Measurements from ENCODE around the gene ZFAND3. TPM values are rescaled to one million over a fixed set of nuclear protein-coding genes. Genes with fewer than 3 reads are reported as not detected.
A peak's percentile ranks its signal among the peaks of the same experiment; 100 is the strongest.

ZFAND3 gene
- total and polyA plus RNA-seq, 2 donors (not counting 1 experiment from before 2014, with no cell fraction given): 21.5 to 40.8 TPM

DNA sequence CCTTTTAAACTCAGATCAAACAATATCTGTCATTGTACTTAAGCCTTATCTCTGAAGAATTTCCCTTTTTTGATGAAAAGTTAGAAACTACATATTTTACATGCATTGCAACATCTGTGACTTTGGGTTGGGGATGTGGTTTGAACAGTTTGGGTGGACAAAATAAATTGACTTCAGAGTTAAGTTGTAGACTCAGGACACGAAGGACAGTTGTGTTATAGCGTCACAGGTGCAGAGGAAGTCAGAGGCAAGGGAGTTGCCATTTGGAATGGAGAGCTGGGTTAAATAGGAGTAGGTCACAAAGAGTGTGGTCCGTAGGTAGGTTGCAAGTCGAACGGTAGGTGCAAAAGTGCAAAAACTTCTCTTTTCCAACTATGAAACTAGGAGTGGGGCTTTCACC is 46.0 kb downstream of the ZFAND3 start:
- H3K9me3 ChIP-seq (ENCODE audit: control insufficient read depth, insufficient read depth, low read depth, low read length): no peaks in the 10 kb centered on the region
- H4K20me1 ChIP-seq (ENCODE audit: control insufficient read depth, extremely low read depth, insufficient read depth, low read length): no peaks in the 10 kb centered on the region
- no peaks in the 10 kb centered on the region for H3K27me3 ChIP-seq (ENCODE audit: control insufficient read depth, insufficient read depth, low read length)
- DNase-seq (ENCODE audit: low read depth in 2 of 2): no peak
- no peak overlapping the region for H2AFZ ChIP-seq (ENCODE audit: low read length)
- H3K27ac ChIP-seq (ENCODE audit: insufficient read depth, low read length): no peak overlapping the region
- no peaks in the 10 kb centered on the region for H3K36me3 ChIP-seq (ENCODE audit: control insufficient read depth, insufficient read depth, low read length)
- peaks cover 5% of the 10 kb centered on the region for H3K4me1 ChIP-seq (ENCODE audit: control insufficient read depth, extremely low read depth, insufficient read depth, low read length)
- TF ChIP-seq, protein P1, sequence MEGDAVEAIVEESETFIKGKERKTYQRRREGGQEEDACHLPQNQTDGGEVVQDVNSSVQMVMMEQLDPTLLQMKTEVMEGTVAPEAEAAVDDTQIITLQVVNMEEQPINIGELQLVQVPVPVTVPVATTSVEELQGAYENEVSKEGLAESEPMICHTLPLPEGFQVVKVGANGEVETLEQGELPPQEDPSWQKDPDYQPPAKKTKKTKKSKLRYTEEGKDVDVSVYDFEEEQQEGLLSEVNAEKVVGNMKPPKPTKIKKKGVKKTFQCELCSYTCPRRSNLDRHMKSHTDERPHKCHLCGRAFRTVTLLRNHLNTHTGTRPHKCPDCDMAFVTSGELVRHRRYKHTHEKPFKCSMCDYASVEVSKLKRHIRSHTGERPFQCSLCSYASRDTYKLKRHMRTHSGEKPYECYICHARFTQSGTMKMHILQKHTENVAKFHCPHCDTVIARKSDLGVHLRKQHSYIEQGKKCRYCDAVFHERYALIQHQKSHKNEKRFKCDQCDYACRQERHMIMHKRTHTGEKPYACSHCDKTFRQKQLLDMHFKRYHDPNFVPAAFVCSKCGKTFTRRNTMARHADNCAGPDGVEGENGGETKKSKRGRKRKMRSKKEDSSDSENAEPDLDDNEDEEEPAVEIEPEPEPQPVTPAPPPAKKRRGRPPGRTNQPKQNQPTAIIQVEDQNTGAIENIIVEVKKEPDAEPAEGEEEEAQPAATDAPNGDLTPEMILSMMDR (conservative IDR thresholded peaks at IDR 0.05 in 1 of 2, IDR thresholded peaks at IDR 0.05 in 1 of 2; ENCODE audit: low read depth in 1 of 2, low read length in 2 of 2): no peak
- TF ChIP-seq EZH2 (IDR thresholded peaks at IDR 0.05; ENCODE audit: low read length, missing control alignments): no peak
- H3K4me2 ChIP-seq (ENCODE audit: extremely low read depth, insufficient read depth, low read length): no peak overlapping the region
- H3K4me3 ChIP-seq (replicated peaks in 1 of 4; ENCODE audit: control extremely low read depth in 1 of 4, insufficient read depth in 1 of 4, low read depth in 3 of 4, low read length in 4 of 4): no peak overlapping the region
- H3K9ac ChIP-seq (ENCODE audit: insufficient read depth, low read length): no peak overlapping the region
- peaks cover 87% of the 10 kb centered on the region for H3K79me2 ChIP-seq (ENCODE audit: control insufficient read depth, insufficient read depth, low read length)

DNA sequence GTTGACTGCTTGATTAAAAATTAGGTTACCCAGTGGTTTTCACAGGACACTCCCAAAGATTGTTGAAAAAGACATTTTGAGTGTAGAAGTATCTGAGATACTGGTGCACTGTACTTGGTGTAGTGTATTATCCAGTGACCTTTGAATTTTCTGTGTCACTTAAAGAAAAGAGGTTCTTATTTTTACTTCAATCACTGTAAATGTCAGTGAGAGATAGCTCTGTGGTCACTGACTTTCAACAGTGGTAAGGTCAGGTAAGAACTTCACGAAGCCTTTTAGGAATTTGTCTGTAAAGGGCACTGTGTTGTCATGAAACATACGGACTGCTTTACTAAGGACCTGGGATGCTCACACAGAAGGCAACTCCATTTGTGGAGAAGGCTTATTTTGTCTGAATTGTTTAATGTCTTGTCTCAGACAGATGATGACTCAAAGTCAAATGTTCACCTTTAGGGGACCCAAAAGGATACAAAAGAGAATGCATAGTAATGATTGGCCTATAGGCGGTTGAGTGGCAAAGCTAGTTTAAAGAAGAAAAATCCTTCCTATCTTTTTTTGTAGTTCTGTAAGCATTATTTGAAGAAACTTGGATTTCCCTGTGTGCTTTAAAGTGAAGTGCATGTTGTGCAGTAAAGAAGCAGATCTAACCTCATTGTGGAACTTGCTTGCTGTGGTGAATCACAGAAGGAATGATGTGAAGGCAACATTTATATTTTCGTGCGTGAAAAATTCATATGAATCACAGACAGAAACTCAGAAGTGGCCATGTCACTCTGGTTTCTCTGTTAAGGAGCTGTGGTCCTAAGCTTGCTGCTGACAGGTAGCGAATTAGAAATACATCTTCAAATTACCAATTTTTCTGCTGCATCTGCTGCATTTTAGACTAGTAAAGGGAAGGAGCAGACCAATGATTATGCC is 47.3 kb downstream of the ZFAND3 start:
- Histone ChIP-seq H3K9ac (ENCODE audit: insufficient read depth, low read length) (no peak overlapping the region), H3K36me3 (ENCODE audit: control insufficient read depth, insufficient read depth, low read length) (no peaks in the 10 kb centered on the region), H2AFZ (ENCODE audit: low read length) (no peak overlapping the region), H3K79me2 (ENCODE audit: control insufficient read depth, insufficient read depth, low read length) (peaks cover 91% of the 10 kb centered on the region), H3K27ac (ENCODE audit: insufficient read depth, low read length) (no peak overlapping the region), H3K27me3 (ENCODE audit: control insufficient read depth, insufficient read depth, low read length) (no peaks in the 10 kb centered on the region), H3K4me2 (ENCODE audit: extremely low read depth, insufficient read depth, low read length) (no peak overlapping the region), H4K20me1 (ENCODE audit: control insufficient read depth, extremely low read depth, insufficient read depth, low read length) (no peaks in the 10 kb centered on the region), H3K9me3 (ENCODE audit: control insufficient read depth, insufficient read depth, low read depth, low read length) (no peaks in the 10 kb centered on the region), H3K4me3 (replicated peaks in 1 of 4; ENCODE audit: control extremely low read depth in 1 of 4, insufficient read depth in 1 of 4, low read depth in 3 of 4, low read length in 4 of 4) (no peak overlapping the region), H3K4me1 (ENCODE audit: control insufficient read depth, extremely low read depth, insufficient read depth, low read length) (peaks cover 5% of the 10 kb centered on the region)
- TF ChIP-seq, protein P1 (conservative IDR thresholded peaks at IDR 0.05 in 1 of 2, IDR thresholded peaks at IDR 0.05 in 1 of 2; ENCODE audit: low read depth in 1 of 2, low read length in 2 of 2): no peak
- TF ChIP-seq EZH2 (IDR thresholded peaks at IDR 0.05; ENCODE audit: low read length, missing control alignments): no peak
- peak in 1 of 2 donors; percentile 45 for DNase-seq (ENCODE audit: low read depth in 2 of 2)

DNA sequence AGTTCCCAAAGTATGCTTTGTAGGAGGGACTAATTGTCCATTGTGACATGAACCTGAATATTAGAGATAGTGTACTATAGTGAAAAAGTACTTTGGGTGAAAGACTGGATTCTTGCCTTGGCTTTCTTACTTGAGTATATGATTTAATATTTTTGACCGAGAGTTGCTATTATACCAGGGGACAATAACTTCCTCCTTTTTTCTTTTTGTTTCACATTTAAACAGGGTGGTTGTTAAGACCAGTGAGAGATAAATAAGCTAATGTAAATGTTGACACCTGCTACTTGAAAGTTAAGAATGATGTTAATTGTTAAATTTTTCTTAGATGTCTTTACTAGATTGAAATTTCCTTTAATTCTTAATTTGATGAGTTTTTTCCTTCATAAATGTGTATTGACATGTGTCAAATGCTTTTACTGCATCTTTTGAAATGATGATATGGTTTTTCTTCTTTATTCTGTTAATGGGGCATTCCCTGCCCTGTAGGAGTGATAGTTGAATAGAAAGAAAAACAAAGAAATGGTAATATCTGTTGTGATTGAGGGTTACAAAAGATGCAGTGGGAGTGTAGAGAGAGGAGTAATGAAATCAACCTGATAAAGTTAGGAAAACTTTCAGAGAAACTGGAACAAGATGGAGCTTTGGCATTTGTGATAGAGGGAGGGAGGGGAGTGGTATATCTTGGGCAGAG is 48.4 kb downstream of the ZFAND3 start:
- no peak overlapping the region for H3K4me3 ChIP-seq (replicated peaks in 1 of 4; ENCODE audit: control extremely low read depth in 1 of 4, insufficient read depth in 1 of 4, low read depth in 3 of 4, low read length in 4 of 4)
- peaks cover 95% of the 10 kb centered on the region for H3K79me2 ChIP-seq (ENCODE audit: control insufficient read depth, insufficient read depth, low read length)
- H3K9ac ChIP-seq (ENCODE audit: insufficient read depth, low read length): no peak overlapping the region
- H3K27ac ChIP-seq (ENCODE audit: insufficient read depth, low read length): no peak overlapping the region
- H3K4me1 ChIP-seq (ENCODE audit: control insufficient read depth, extremely low read depth, insufficient read depth, low read length): peaks cover 5% of the 10 kb centered on the region
- H3K4me2 ChIP-seq (ENCODE audit: extremely low read depth, insufficient read depth, low read length): peak overlapping the region; percentile 40
- no peak for TF ChIP-seq EZH2 (IDR thresholded peaks at IDR 0.05; ENCODE audit: low read length, missing control alignments)
- TF ChIP-seq, protein P1 (conservative IDR thresholded peaks at IDR 0.05 in 1 of 2, IDR thresholded peaks at IDR 0.05 in 1 of 2; ENCODE audit: low read depth in 1 of 2, low read length in 2 of 2): no peak
- no peaks in the 10 kb centered on the region for H3K36me3 ChIP-seq (ENCODE audit: control insufficient read depth, insufficient read depth, low read length)
- H3K9me3 ChIP-seq (ENCODE audit: control insufficient read depth, insufficient read depth, low read depth, low read length): no peaks in the 10 kb centered on the region
- H2AFZ ChIP-seq (ENCODE audit: low read length): no peak overlapping the region
- no peak for DNase-seq (ENCODE audit: low read depth in 2 of 2)
- H4K20me1 ChIP-seq (ENCODE audit: control insufficient read depth, extremely low read depth, insufficient read depth, low read length): no peaks in the 10 kb centered on the region
- H3K27me3 ChIP-seq (ENCODE audit: control insufficient read depth, insufficient read depth, low read length): no peaks in the 10 kb centered on the region

All from fibroblast of lung (primary cell).